HG03378 (cell line): ENCODE data around the gene WASF2.

ENCODE experiments used
- ATAC-seq: cut with Tn5 transposase; IDR thresholded peaks from one replicate; pipeline ENCODE4 v1.9.1; 2021; ENCODE audit warnings: mild to moderate bottlenecking, moderate library complexity; ENCODE audit not compliant: unreplicated experiment

The WASF2 gene

GRCh38 chr1:27381969-27382762 is 107.8 kb downstream of the WASF2 start:
- ATAC-seq = no peak

- ATAC-seq = no peak
These were observed 108.9 kb downstream of the WASF2 start for GRCh38 chr1:27380766-27381733.

GRCh38 chr1:27380224-27380623 is 109.7 kb downstream of the WASF2 start:
- no peak for ATAC-seq

DNA sequence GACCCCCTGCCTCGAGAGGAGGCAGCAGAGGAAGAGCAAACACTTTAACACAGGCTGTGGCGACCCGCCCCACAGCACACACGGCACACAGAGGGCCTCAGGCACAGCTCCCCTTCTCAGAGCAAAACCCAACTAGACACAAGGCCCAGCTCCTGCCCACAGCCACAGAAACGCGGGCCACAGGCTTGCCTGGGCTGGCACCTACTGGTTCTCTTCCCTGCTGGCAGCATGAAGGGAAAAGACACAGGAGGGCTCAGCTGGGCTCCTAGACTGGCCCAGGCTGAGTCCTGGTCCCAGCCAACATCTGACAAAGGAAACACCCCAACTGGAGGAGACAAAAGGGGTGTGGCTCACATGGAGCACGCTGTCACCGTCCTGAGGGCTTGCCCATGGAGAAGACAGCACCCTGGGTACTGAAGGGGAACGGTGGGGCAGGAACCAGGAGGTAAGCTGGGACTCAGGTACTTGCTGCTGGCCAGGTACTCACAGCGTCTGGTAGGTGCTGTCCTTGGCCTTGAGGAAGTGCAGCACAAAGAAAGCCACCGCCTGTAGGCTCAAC is 110.3 kb downstream of the WASF2 start:
- ATAC-seq = no peak

- no peak for ATAC-seq
These were observed 112.0 kb downstream of the WASF2 start for GRCh38 chr1:27377760-27378495.

DNA sequence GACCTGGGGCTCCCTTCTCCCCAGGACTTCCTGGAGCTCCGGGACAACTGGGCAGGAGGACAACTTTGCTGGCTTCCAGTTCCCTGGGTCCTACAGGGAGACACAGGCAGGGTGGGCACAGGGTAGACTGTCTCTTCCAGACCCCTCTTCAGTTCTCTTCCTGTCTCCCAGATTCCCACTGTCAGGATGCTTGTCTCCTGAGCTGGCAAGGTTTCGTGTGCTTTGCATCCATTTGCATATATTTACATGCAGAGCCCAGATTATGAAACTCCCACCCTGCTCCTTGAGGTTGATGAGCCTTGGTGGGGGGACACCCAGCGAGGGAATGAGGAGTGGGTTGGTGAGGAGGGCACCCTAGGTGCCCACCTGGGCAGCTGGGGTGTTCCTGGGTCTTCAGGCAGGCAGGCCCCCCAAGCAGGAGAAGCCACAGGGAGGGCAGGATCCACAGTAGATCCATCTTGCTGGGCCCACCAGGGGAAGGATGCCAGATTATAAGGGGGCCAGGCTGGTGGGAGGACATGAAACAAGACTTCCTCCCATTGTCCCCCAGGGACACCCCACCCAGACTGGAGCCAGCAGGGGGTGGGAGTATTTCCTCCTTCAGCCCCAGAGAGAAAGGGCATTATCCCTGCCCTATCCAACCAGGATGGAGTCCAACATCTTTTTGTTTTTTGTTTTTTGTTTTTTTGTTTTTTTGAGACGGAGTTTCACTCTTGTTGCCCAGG is 115.4 kb downstream of the WASF2 start, which contains the start of gene FCN3:
Gene FCN3 (minus strand): TSS at position 463 of the 725 bp plus-strand sequence. CDS start 6 bp downstream, at position 457.
- ATAC-seq = no peak

DNA sequence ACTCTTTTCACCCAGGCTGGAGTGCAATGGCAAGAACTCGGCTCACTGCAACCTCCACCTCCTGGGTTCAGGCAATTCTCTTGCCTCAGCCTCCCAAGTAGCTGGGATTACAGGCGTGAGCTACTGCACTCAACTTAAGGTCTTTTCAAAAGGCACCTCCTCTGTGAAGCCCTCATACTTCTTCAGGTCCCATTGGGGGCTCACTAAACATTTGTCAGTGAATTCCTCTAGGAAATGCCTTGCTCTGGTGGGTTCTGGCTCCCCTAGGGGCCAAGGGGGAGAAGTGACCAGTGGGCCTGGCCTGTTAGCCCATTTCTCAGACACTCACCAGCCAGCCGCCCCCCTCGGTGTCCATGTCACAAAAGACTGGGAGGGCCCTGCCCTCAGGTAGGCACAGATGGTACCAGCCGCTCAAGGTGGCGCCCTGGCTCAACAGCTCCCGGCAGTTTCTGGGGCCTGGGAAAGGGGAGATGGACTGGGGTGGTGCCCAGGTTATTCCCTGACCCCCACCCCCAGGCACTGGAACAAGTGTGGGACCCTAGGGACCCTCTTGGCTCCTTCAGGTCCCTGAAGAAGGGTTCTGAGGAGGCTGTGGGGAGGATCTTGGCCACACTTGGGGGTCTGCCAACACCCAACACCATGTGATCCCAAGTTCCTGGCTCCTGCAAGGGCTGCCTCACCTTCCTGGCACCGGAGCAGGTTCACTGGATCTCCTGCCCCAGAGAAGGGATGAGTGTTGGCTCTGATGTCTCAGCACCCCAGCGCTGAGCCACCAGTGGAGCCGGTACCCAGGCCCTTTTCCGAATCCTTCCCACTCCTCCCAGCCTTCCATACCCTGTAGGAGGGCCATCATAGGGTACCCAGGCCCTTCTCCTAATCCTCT is 116.9 kb downstream of the WASF2 start:
- no peak for ATAC-seq

- ATAC-seq = no peak
These were observed 117.8 kb downstream of the WASF2 start for GRCh38 chr1:27372022-27372807.

- no peak for ATAC-seq
These were observed 120.9 kb downstream of the WASF2 start for GRCh38 chr1:27368869-27369582.

- no peak for ATAC-seq
These were observed 122.8 kb downstream of the WASF2 start for GRCh38 chr1:27367160-27367650.

DNA sequence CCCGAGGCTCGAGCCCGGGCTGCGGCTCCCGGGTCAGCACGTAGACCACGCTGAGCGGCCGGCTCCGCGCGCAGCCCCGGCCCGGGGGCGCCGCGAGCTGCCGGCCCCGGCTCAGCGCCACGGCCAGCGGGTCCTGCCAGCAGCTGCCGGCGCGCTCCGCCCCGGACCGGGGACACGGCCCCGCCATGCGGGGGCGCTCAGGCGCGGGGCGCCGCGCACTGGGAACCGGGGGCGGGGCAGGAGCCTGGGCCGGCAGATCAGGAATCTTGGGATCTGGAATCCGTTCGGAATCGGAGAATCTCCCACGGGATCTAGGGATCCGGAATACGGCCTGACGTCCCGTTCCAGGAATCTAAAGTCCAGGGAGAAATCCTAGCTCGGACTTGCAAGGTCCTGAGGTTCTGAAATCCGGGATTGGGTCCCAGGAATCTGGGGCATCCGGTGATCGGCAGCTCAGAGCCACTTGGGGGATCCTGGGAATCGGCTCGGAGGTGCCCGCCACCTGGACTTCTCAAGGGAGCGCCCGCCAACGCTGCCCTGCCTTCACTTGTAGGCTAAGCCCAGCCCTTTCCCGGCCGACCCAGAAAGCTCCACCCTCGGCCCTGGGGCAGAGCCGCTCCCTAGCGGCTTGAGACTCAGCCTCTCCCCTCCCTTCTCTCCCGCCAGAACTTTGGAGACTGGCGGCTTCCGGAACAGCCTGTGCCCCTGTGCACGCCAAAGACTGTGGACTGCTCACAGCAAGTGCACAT is 123.4 kb downstream of the WASF2 start, which contains the start of gene MAP3K6:
Gene MAP3K6 (minus strand): TSS at position 551 of the 749 bp plus-strand sequence. CDS start 364 bp downstream, at position 187.
- no peak for ATAC-seq

- ATAC-seq = no peak
These were observed 123.9 kb downstream of the WASF2 start for GRCh38 chr1:27366113-27366410.

GRCh38 chr1:27365372-27366112 is 124.4 kb downstream of the WASF2 start:
- ATAC-seq = no peak

DNA sequence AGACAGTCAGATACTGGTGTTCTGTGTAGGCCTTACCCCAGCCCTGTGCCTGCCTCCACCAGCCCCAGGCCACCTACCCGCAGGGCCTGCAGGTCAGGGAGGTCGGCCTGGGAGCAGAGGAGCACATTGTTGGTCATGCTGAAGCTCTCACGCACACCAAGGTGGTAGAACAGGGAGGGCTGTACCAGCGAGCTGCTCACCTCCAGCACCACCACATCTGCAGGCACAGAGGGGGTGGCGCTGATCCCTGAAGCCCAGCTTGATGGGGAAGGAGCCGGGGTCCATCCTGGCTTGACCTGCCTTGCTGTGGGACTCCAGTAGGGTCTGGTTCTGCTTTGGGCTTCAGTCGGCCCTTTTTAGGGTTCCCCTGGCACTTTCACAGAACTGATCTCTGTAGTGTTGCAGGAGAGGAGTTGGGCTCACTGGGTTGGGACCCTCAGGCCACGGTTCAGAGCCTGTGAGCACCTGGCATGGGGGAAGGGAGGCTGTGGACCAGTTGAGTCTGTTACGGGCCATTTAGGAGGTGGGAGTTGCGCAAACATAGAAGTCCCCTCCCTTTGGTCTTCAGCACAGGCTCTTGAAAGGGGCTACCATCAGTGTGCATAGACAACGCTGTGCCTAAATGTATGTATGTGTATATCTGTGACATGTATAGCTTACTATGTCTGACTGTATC is 125.1 kb downstream of the WASF2 start:
- no peak for ATAC-seq
